Right ventricle myocardium superior (tissue), 1 donor: ENCODE data around the gene RADIL. TPM values are rescaled to one million over a fixed set of nuclear protein-coding genes. Genes with fewer than 3 reads are reported as not detected.
A peak's percentile ranks its signal among the peaks of the same experiment; 100 is the strongest.

Experiments
- ATAC-seq: fragments of 200-7000 bp; cut with Tn5 transposase; one replicate; pipeline ENCODE4 v1.9.1; 2020; ENCODE audit warnings: mild to moderate bottlenecking; ENCODE audit not compliant: poor library complexity
- DNase-seq: peaks from one replicate; pipeline ENCODE4 v3.0.0-alpha.2; 2020
- intact Hi-C: fragments of 100-400 bp; cut with DNase I; formaldehyde crosslinking; loops from one replicate; pipeline ENCODE4 v1.11.2; 2022
- total RNA-seq: library from RNA; stranded (reverse); fragmentation: NEBNext Ultra II Directional; extraction: Animal tissue kit (Norgen Biotek cat#: 25700); gene quantifications from one replicate; pipeline ENCODE4 v1.2.1, GENCODE V29; 2021
- donor health status: DM: no; HTN: yes; CAD: no; lungs with severe emphysema.

Gene RADIL
- total RNA-seq, 1 donor from 2014 or later, result 4.0 TPM

DNA sequence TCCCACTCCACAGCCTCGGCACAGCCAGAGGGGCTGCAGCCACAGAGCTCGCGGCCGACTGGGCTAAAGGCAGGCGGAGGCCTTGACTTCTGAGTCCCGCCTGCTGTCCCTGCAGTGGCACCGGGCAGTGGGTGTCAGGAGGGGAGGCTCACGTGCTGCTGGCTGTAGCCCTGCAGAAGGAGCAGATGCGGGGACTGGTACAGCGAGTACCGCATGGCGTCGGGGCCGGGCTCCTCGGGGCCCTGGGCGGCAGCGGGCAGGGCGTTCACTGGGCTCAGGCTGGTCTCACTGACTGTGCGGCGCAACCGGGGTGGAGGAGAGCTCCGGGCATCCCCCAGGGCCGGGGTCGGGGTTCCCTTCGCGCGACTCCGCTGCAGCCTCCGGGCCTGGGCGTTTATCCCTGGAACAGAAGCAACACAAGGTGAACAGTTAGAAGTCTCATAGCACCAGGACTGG, 47.3 kb downstream of the RADIL start:
- DNase-seq (peak; percentile 38), ATAC-seq (no peak)
- intact Hi-C loops, result loop anchor here (10.0 kb wide), 1 partner anchor 879 kb away; no protein-coding TSS in a partner anchor

DNA sequence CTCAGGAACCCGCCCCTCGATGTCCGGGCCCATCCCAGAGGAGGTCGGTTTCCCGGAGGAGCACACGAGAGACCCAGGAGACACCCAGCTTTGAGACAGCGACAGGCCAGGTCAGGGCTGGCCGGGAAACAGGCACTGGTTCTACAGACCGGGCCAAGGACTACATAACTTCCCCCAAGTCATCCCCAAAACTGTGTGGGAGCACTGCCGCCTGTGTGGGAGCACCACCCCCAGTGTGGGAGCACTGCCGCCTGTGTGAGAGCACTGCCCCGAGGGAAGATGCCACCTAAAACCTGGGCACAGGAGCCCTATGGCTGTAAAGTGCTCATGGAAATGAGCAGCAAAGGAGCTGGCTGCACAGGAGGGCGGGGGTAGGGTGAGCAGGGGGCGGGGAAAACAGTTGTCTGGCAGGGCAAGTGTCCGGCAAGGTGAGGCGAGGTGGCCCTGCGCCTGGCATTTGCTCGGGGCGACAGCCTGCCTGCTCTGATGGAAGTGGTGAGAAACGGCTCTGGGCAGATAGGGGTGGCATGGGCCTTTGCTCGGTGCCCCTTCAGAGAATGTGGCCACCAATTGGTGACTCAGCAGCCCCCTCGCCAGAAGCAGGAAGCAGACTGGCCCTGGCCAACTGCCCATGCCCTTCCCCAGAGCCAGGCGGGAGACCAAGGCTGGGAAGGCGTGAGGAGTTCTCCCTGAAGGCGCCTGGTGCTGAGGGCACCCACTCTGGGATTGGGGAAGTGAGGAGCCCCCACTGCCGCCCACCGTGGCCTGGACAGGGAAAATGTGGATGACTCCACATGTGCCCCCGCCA, 47.9 kb downstream of the RADIL start:
- ATAC-seq, result no peak
- peak; percentile 29 for DNase-seq
- intact Hi-C loops, result loop anchor here (10.0 kb wide), 1 partner anchor 879 kb away; no protein-coding TSS in a partner anchor

GRCh38 chr7:4834601-4835397, 48.7 kb downstream of the RADIL start:
- DNase-seq, result peak; percentile 25
- ATAC-seq, result no peak
- intact Hi-C loops, result loop anchor here (10.0 kb wide), 1 partner anchor 880 kb away; no protein-coding TSS in a partner anchor

GRCh38 chr7:4833691-4834600, 49.6 kb downstream of the RADIL start:
- intact Hi-C loops, result loop anchor here (10.0 kb wide), 1 partner anchor 881 kb away; no protein-coding TSS in a partner anchor
- ATAC-seq, result no peak
- peak; percentile 30 for DNase-seq

GRCh38 chr7:4833176-4833575, 50.3 kb downstream of the RADIL start:
- intact Hi-C loops, result loop anchor here (10.0 kb wide), 1 partner anchor 882 kb away; no protein-coding TSS in a partner anchor
- ATAC-seq, result no peak

GRCh38 chr7:4832711-4833110, 50.8 kb downstream of the RADIL start:
- intact Hi-C loops, result loop anchor here (10.0 kb wide), 1 partner anchor 882 kb away; no protein-coding TSS in a partner anchor
- DNase-seq (peak; percentile 17), ATAC-seq (no peak)

More at GRCh38 chr7:4833176-4833575, 50.3 kb downstream of the RADIL start:
- peak; percentile 33 for DNase-seq

- intact Hi-C loops, result loop anchor here (10.0 kb wide), 1 partner anchor 883 kb away; no protein-coding TSS in a partner anchor
- DNase-seq (peak; percentile 27), ATAC-seq (no peak)
Measured at GRCh38 chr7:4831723-4832495, 51.6 kb downstream of the RADIL start.

GRCh38 chr7:4830176-4830575, 53.3 kb downstream of the RADIL start:
- ATAC-seq (peak; percentile 84), DNase-seq (peak; percentile 77)
- intact Hi-C loops, result loop anchor here (10.0 kb wide), 1 partner anchor 885 kb away; no protein-coding TSS in a partner anchor

GRCh38 chr7:4828720-4829383, 54.7 kb downstream of the RADIL start:
- peak; percentile 40 for DNase-seq
- ATAC-seq, result peak; percentile 26
- intact Hi-C loops, result no loop called here

- ATAC-seq (no peak), DNase-seq (peak; percentile 31)
- intact Hi-C loops, result no loop called here
Measured at GRCh38 chr7:4825081-4825480, 58.4 kb downstream of the RADIL start.

DNA sequence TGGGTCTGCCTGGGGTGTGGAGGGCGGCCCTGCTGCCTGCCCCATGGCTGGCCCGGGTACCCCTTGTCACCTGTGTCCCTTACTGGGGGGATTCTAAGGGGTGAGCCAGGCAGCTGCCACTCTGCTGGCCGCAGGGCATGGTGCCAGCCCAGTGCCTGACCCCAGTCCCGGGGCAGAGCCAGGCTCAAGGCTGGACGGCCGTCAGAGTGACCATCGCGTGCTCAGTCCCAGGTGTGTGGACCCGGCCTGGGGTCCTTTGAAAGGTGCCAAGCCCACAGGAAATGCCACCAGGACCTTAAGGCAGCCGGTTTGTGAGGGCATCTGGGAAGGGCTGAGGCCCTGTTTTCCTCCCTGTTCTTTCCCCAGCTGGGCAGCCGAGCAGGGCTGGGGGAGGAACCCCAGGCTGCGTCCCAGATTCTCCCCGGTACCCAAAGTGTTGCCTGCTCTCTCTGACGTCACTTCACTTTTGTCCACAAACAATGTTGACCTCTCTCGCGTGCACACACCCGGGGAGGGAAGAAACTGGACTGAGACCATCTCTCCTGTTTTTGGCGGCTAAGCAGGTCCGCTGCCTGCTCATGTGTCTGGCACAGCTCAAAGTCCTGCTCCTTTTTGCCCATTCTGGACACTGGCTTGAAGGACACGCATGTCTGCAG, 59.3 kb downstream of the RADIL start:
- DNase-seq, result no peak
- intact Hi-C loops, result no loop called here

DNA sequence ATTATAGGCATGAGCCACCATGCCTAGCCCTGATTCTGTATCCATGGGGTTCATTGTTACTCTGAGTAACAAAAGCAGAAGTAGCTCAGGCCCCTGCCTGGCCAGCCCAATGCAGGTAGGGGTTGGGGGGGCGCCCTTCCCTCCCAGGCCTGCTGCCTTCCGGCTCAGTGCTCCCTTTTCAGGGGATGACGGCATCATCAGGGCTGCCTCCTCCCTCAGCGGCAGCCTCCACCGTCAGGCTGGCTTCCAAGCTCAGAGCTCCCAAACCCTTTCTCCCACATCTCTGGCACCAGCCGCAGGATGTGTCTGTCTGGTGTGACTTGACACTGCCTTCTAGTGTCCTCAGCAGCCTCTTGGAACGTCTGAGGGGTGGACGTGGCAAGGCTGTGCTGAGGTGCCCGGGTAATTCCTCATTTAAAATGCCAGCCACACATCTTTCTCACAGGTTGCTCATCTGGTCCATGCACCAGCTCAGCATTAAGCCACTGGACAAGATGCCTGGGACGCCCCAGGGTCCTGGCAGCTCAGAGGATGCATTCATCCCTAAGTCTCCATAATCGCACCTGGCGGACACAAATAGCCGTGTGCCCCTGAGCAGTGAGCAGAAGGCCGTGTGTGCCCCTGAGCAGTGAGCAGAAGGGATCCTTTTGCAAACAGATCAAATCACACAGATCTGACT, 59.9 kb downstream of the RADIL start:
- no peak for DNase-seq
- intact Hi-C loops, result no loop called here

More for the DNA sequence above, 59.3 kb downstream of the RADIL start:
- ATAC-seq, result no peak

GRCh38 chr7:4822677-4823076, 60.8 kb downstream of the RADIL start:
- ATAC-seq, result no peak
- DNase-seq, result no peak
- intact Hi-C loops, result no loop called here

More for the DNA sequence above, 59.9 kb downstream of the RADIL start:
- ATAC-seq, result no peak

- intact Hi-C loops, result no loop called here
- ATAC-seq (no peak), DNase-seq (no peak)
Measured at GRCh38 chr7:4820967-4821471, 62.5 kb downstream of the RADIL start.

DNA sequence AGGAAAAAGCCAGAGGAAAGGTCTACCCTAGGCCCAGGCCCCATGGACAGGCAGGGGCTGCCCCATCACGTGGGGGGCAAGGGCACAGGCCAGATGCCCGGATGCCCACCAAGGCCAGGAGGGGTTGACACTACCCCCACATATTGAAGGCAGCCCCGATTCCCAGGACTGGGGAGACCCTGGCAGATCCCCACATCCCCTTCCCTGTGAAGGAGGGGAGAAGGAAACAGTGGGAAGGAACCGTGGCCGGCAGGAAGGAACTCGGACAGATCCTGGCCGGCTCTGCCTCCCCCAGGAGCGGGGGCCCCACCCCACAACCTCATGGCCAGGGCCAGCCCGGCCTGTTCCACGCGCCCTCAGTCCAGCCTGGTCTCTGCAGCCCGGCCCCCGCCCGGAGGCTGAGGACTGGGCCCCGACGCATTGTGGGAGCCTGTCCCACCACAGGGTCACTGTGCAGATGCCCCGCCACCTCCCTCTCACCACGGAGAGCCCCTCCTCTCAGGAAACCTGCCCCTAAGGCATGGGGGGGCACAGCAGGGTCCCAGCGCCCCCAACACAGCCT, 63.0 kb downstream of the RADIL start:
- intact Hi-C loops, result no loop called here
- no peak for DNase-seq
- peak; percentile 50 for ATAC-seq
